Psoas muscle (tissue), 8 donors: ENCODE data around the gene EIF4B. TPM values are rescaled to one million over a fixed set of nuclear protein-coding genes. Genes with fewer than 3 reads are reported as not detected.

Experiments used
- ATAC-seq, 4 donors: fragments of 200-7000 bp; cut with Tn5 transposase; one replicate each; pipeline ENCODE4 v1.9.1; 2020; ENCODE audit warnings: moderate library complexity in 3 of 4, mild to moderate bottlenecking in 2 of 4
- DNase-seq, 2 donors: peaks; one replicate each; pipeline ENCODE4 v3.0.0-alpha.2; 2020
- H3K27ac ChIP-seq: fragments of 200-600 bp; one replicate; pipeline ENCODE4 v1.8.0; 2022
- H3K27me3 ChIP-seq, 3 donors: fragments of 200-600 bp in 1 of 3; one replicate each; pipeline versions ENCODE4 v1.6.1 to v1.8.0; 2013 to 2022; ENCODE audit warnings: low read length in 2 of 3, mild to moderate bottlenecking in 2 of 3, moderate library complexity in 1 of 3; ENCODE audit not compliant: insufficient read depth in 3 of 3
- H3K36me3 ChIP-seq, 2 donors: fragments of 200-600 bp in 1 of 2; one replicate each; pipeline versions ENCODE4 v1.6.1 to v1.8.0; 2013 to 2022; ENCODE audit warnings: low read depth in 1 of 2, mild to moderate bottlenecking in 1 of 2, moderate library complexity in 1 of 2; ENCODE audit not compliant: insufficient read depth in 1 of 2
- H3K4me1 ChIP-seq: fragments of 200-600 bp; one replicate; pipeline ENCODE4 v1.8.0; 2022
- H3K4me3 ChIP-seq: fragments of 200-600 bp; one replicate; pipeline ENCODE4 v1.8.0; 2022; ENCODE audit warnings: mild to moderate bottlenecking
- H3K9me3 ChIP-seq: fragments of 200-600 bp; one replicate; pipeline ENCODE4 v1.8.0; 2022
- CTCF ChIP-seq: fragments of 200-600 bp; IDR thresholded peaks from one replicate; pipeline ENCODE4 v1.8.0; 2022; ENCODE audit warnings: antibody characterized with exemption
- WGBS, 3 donors: extraction: QIAGEN DNeasy Blood & Tissue Kit; methylation state at CpG; one replicate each; pipeline versions ENCODE4 v1.1.6 to v1.1.7; 2013; 5-methylcytosine and 5-hydroxymethylcytosine counted together
- intact Hi-C, 2 donors: fragments of 100-400 bp; cut with DNase I; formaldehyde crosslinking; loops; one replicate each; pipeline versions ENCODE4 v1.11.0 to v1.14.2; 2022
- polyA plus RNA-seq, 3 donors: library from polyadenylated mRNA; stranded (reverse); fragments of 200-250 nt; gene quantifications; one replicate each; pipeline ENCODE4 v1.2.3, GENCODE V29; 2013
- total RNA-seq, 4 donors: library from RNA; stranded (reverse); fragmentation: NEBNext Ultra II Directional in 2 of 4; extraction: Animal tissue kit (Norgen Biotek cat#: 25700) in 2 of 4; gene quantifications; one replicate each; pipeline versions ENCODE4 v1.2.1 to v1.2.4, GENCODE V29; 2021 to 2023
- donor health status: healthy with polysubstance abuse.
- donor health status: DM: no; HTN: no; CAD: no; lungs with moderate emphysema.
- donor health status: Bipolar disorder and iron deficiency.
- donor health status: healthy.
- donor health status: DM: yes; HTN: yes; CAD: no.
- donor health status: DM: no; HTN: no; CAD: no.
- donor health status: DM: no; HTN: no; CAD: no.
- donor health status: DM: yes; HTN: yes; CAD: no.

EIF4B gene
- total and polyA plus RNA-seq, 7 donors = 150 to 669 (median 565) TPM

GRCh38 chr12:53052419-53053217 is 46.4 kb downstream of the EIF4B start:
- peaks cover 0 to 30% of the 10 kb centered on the region in 2 donors for H3K36me3 ChIP-seq
- H3K4me1 ChIP-seq = peaks cover 61% of the 10 kb centered on the region
- H3K27me3 ChIP-seq = no peaks in the 10 kb centered on the region
- no peak for TF ChIP-seq CTCF
- H3K27ac ChIP-seq = peak overlapping the region; percentile 97
- H3K9me3 ChIP-seq = no peaks in the 10 kb centered on the region
- 15 to 24% (median 19%) methylated on average over 10 to 11 of the region's 11 CpGs for WGBS, 3 donors
- intact Hi-C loops = no loop called here
- peak overlapping the region; percentile 86 for H3K4me3 ChIP-seq
- ATAC-seq = peak; percentile 33 to 49 (median 42)
- DNase-seq = peak; percentile 92 to 97

GRCh38 chr12:53053218-53054111 is 47.2 kb downstream of the EIF4B start:
- ATAC-seq (peak; percentile 12 to 38 (median 20)), DNase-seq (peak in 1 of 2 donors; percentile 77)
- Histone ChIP-seq H3K4me3 (peak overlapping the region; percentile 86), H3K4me1 (peaks cover 52% of the 10 kb centered on the region), H3K27me3 (no peaks in the 10 kb centered on the region), H3K9me3 (no peaks in the 10 kb centered on the region), H3K36me3 (peaks cover 0 to 39% of the 10 kb centered on the region in 2 donors), H3K27ac (peak overlapping the region; percentile 97)
- 29 to 38% (median 33%) methylated on average over 15 to 16 of the region's 16 CpGs for WGBS, 3 donors
- TF ChIP-seq CTCF = peak; percentile 58
- intact Hi-C loops = no loop called here

- WGBS, 3 donors = 4 to 7% (median 7%) methylated on average over 47 to 48 of the region's 48 CpGs
- Histone ChIP-seq H3K36me3 (peaks cover 0 to 47% of the 10 kb centered on the region in 2 donors), H3K27me3 (no peaks in the 10 kb centered on the region), H3K27ac (peak overlapping the region; percentile 97), H3K4me3 (peak overlapping the region; percentile 86), H3K9me3 (no peaks in the 10 kb centered on the region), H3K4me1 (peaks cover 44% of the 10 kb centered on the region)
- intact Hi-C loops = no loop called here
- TF ChIP-seq CTCF = peak; percentile 17
- DNase-seq (peak; percentile 93 to 96), ATAC-seq (peak; percentile 66 to 76 (median 71))
Observed at GRCh38 chr12:53054112-53054878, 48.0 kb downstream of the EIF4B start.

DNA sequence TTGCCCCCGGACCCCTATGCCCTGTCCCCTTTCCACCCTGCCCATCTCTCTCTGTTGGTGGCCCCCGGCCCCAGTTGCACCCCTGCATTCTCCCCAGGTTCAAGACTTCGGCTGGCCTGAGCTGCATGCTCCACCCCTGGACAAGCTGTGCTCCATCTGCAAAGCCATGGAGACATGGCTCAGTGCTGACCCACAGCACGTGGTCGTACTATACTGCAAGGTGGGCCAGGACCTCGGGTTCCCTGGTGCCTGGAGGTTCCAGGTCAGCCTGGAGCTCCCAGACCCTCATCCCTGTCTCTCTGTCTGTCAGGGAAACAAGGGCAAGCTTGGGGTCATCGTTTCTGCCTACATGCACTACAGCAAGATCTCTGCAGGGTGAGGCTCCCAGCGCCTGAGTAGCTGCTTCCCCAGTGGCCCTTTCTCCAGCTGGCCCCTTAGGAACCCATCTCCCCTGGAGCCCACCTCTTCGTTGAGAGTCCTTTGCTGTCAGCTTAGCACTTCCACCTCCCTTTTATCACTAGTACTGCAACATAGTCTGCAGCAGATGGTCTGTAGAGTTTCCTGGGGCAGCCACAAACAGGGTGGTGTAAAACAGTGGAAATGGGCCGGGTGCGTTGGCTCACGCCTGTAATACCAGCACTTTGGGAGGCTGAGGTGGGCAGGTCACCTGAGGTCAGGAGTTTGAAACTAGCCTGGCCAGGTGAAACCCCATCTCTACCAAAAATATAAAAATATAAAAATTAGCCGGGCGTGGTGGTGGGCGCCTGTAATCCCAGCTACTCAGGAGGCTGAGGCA is 49.4 kb downstream of the EIF4B start:
- Histone ChIP-seq H3K27ac (no peak overlapping the region), H3K36me3 (peaks cover 0 to 61% of the 10 kb centered on the region in 2 donors), H3K9me3 (no peaks in the 10 kb centered on the region), H3K4me3 (no peak overlapping the region), H3K4me1 (peaks cover 43% of the 10 kb centered on the region), H3K27me3 (no peaks in the 10 kb centered on the region)
- ATAC-seq (no peak), DNase-seq (peak in 1 of 2 donors; percentile 53)
- TF ChIP-seq CTCF = no peak
- intact Hi-C loops = no loop called here
- 81 to 88% (median 86%) methylated on average over 14 to 15 of the region's 15 CpGs for WGBS, 3 donors
